ENCODE measurements around the gene MT2A. TPM values are rescaled to one million over a fixed set of nuclear protein-coding genes. Genes with fewer than 3 reads are reported as not detected.
A peak's percentile ranks its signal among the peaks of the same experiment; 100 is the strongest.

MT2A gene
- total RNA-seq, 2 donors from 2014 or later, result 25.6 to 114 TPM

- Mint-ChIP-seq H3K27ac (no peak overlapping the region), H3K36me3 (ENCODE audit: low read depth) (no peaks in the 10 kb centered on the region), H3K9me3 (no peaks in the 10 kb centered on the region), H3K4me1 (peaks cover under 1% of the 10 kb centered on the region), H3K4me3 (no peak overlapping the region), H3K27me3 (peaks cover 9% of the 10 kb centered on the region)
- ATAC-seq (replicated peaks), result no peak
Observed at GRCh38 chr16:56649271-56649670, 40.9 kb downstream of the MT2A start.

- no peaks in the 10 kb centered on the region for H3K9me3 Mint-ChIP-seq
- no peak overlapping the region for H3K27ac Mint-ChIP-seq
- no peak for ATAC-seq (replicated peaks)
- H3K36me3 Mint-ChIP-seq (ENCODE audit: low read depth), result no peaks in the 10 kb centered on the region
- H3K4me1 Mint-ChIP-seq, result no peaks in the 10 kb centered on the region
- no peak overlapping the region for H3K4me3 Mint-ChIP-seq
- H3K27me3 Mint-ChIP-seq, result peaks cover 9% of the 10 kb centered on the region
Observed at GRCh38 chr16:56649820-56650219, 41.4 kb downstream of the MT2A start.

GRCh38 chr16:56651586-56651985 lies 43.2 kb downstream of the MT2A start, which contains the start of gene MT1B:
Gene MT1B (plus strand): TSS chr16:56651886. CDS start chr16:56651954, 68 bp downstream.
- H3K27ac Mint-ChIP-seq, result no peak within 1 kb of the TSS
- no peaks in the 10 kb centered on the region for H3K9me3 Mint-ChIP-seq
- no peaks in the 10 kb centered on the region for H3K4me1 Mint-ChIP-seq
- peaks cover 9% of the 10 kb centered on the region for H3K27me3 Mint-ChIP-seq
- H3K4me3 Mint-ChIP-seq, result no peak within 1 kb of the TSS
- no peaks in the 10 kb centered on the region for H3K36me3 Mint-ChIP-seq (ENCODE audit: low read depth)
- no peak for ATAC-seq (replicated peaks)

GRCh38 chr16:56652600-56652999 lies 44.2 kb downstream of the MT2A start:
- Mint-ChIP-seq H3K36me3 (ENCODE audit: low read depth) (no peaks in the 10 kb centered on the region), H3K27ac (no peak overlapping the region), H3K4me1 (peaks cover 4% of the 10 kb centered on the region), H3K27me3 (peaks cover 9% of the 10 kb centered on the region), H3K4me3 (no peak overlapping the region), H3K9me3 (no peaks in the 10 kb centered on the region)
- ATAC-seq (replicated peaks), result no peak

GRCh38 chr16:56653218-56653617 lies 44.8 kb downstream of the MT2A start:
- H3K27ac Mint-ChIP-seq, result no peak overlapping the region
- no peaks in the 10 kb centered on the region for H3K36me3 Mint-ChIP-seq (ENCODE audit: low read depth)
- no peaks in the 10 kb centered on the region for H3K9me3 Mint-ChIP-seq

GRCh38 chr16:56657555-56658326 lies 49.4 kb downstream of the MT2A start, which contains the start of gene MT1F:
Gene MT1F (plus strand): TSS chr16:56657959. CDS start chr16:56658059, 100 bp downstream.
- H3K4me1 Mint-ChIP-seq, result peaks cover 14% of the 10 kb centered on the region
- no peaks in the 10 kb centered on the region for H3K9me3 Mint-ChIP-seq
- ATAC-seq (replicated peaks), result peak; percentile 95
- H3K27ac Mint-ChIP-seq, result peak within 1 kb of the TSS; percentile 89
- H3K36me3 Mint-ChIP-seq (ENCODE audit: low read depth), result no peaks in the 10 kb centered on the region
- peak within 1 kb of the TSS; percentile 97 for H3K4me3 Mint-ChIP-seq
- H3K27me3 Mint-ChIP-seq, result peaks cover 3% of the 10 kb centered on the region

More at GRCh38 chr16:56653218-56653617, 44.8 kb downstream of the MT2A start:
- Mint-ChIP-seq H3K4me3 (no peak overlapping the region), H3K27me3 (peaks cover 9% of the 10 kb centered on the region), H3K4me1 (peaks cover 9% of the 10 kb centered on the region)
- no peak for ATAC-seq (replicated peaks)

- Mint-ChIP-seq H3K27me3 (peaks cover 2% of the 10 kb centered on the region), H3K36me3 (ENCODE audit: low read depth) (no peaks in the 10 kb centered on the region), H3K9me3 (no peaks in the 10 kb centered on the region), H3K4me3 (peak overlapping the region; percentile 97), H3K27ac (peak overlapping the region; percentile 89), H3K4me1 (peaks cover 16% of the 10 kb centered on the region)
- ATAC-seq (replicated peaks), result no peak
Observed at GRCh38 chr16:56658327-56658875, 50.0 kb downstream of the MT2A start.

Other genes starting within 250 kb of the MT2A start
- gene AMFR, start 183.0 kb upstream of the MT2A start, total RNA-seq, result 10 to 100 TPM; 37.5 to 39.7 TPM
- gene NUDT21, start 157.3 kb upstream of the MT2A start, total RNA-seq, result 100 to 1,000 TPM; 262 to 288 TPM
- gene OGFOD1, start 157.0 kb upstream of the MT2A start, total RNA-seq, result 10 to 100 TPM; 28.8 to 59.9 TPM
- gene BBS2, start 88.6 kb upstream of the MT2A start, total RNA-seq, result 10 to 100 TPM; 18.8 to 23.2 TPM
- gene MT4, start 43.5 kb upstream of the MT2A start, total RNA-seq, result not detected
- gene MT3, start 19.1 kb upstream of the MT2A start, total RNA-seq, result 10 to 100 TPM in 1 of 2 donors, 1 to 10 TPM in 1; 3.0 to 73.8 TPM
- under 1 TPM in 1 of 2 donors, not detected in 1; 0.53 TPM for gene MT1E, start 17.2 kb downstream of the MT2A start, total RNA-seq
- not detected for gene MT1M, start 24.1 kb downstream of the MT2A start, total RNA-seq
- gene MT1A, start 30.1 kb downstream of the MT2A start, total RNA-seq, result 1 to 10 TPM; 1.5 to 6.5 TPM
- not detected for gene MT1B, start 43.3 kb downstream of the MT2A start, total RNA-seq
- 1 to 10 TPM; 3.1 to 5.7 TPM for gene MT1F, start 49.4 kb downstream of the MT2A start, total RNA-seq
- gene MT1G, start 59.5 kb downstream of the MT2A start, total RNA-seq, result not detected
- gene MT1H, start 61.2 kb downstream of the MT2A start, total RNA-seq, result not detected
- gene MT1X, start 73.9 kb downstream of the MT2A start, total RNA-seq, result 1 to 10 TPM; 6.1 to 7.6 TPM
- 100 to 1,000 TPM in 1 of 2 donors, 10 to 100 TPM in 1; 51.5 to 112 TPM for gene NUP93, start 121.5 kb downstream of the MT2A start, total RNA-seq